ENCODE measurements around the gene XIRP1. TPM values are rescaled to one million over a fixed set of nuclear protein-coding genes. Genes with fewer than 3 reads are reported as not detected.

Gene XIRP1
- total RNA-seq, 4 donors from 2014 or later = 0.06 to 0.07 TPM; not detected in 2

GRCh38 chr3:39205131-39205530 lies 12.7 kb upstream of the XIRP1 start:
- no peak overlapping the region for H3K27ac ChIP-seq
- no peaks in the 10 kb centered on the region for H3K36me3 ChIP-seq
- DNase-seq = no peak
- no peaks in the 10 kb centered on the region for H3K4me1 ChIP-seq
- intact Hi-C loops (cut with DNase I; ENCODE audit: low total_unique reads) = no loop called here
- H3K4me3 ChIP-seq = no peak overlapping the region
- H3K9me3 ChIP-seq = no peaks in the 10 kb centered on the region
- H3K27me3 ChIP-seq = no peaks in the 10 kb centered on the region
- TF ChIP-seq, protein P1, sequence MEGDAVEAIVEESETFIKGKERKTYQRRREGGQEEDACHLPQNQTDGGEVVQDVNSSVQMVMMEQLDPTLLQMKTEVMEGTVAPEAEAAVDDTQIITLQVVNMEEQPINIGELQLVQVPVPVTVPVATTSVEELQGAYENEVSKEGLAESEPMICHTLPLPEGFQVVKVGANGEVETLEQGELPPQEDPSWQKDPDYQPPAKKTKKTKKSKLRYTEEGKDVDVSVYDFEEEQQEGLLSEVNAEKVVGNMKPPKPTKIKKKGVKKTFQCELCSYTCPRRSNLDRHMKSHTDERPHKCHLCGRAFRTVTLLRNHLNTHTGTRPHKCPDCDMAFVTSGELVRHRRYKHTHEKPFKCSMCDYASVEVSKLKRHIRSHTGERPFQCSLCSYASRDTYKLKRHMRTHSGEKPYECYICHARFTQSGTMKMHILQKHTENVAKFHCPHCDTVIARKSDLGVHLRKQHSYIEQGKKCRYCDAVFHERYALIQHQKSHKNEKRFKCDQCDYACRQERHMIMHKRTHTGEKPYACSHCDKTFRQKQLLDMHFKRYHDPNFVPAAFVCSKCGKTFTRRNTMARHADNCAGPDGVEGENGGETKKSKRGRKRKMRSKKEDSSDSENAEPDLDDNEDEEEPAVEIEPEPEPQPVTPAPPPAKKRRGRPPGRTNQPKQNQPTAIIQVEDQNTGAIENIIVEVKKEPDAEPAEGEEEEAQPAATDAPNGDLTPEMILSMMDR (IDR thresholded peaks at IDR 0.05) = no peak
- no peak for TF ChIP-seq POLR2A (IDR thresholded peaks at IDR 0.05)

DNA sequence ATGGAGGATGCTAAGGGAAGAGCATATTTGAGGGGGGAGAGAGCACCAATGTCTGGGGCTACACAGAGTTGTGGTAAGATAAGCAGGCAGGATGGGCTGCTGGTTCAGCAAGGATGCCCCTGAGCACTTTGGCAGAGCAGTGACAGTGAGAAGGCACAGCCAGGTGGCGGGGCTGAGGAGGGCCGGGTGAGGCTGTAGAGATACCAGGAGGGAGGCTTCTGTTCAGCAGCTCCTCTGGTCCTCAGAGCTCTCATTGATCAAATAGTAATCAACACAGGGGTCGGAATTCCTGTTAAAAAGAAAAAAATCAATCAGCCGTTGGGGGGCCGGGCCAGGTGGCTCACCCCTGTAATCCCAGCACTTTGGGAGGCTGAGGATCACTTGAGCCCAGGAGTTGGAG lies 11.5 kb upstream of the XIRP1 start:
- Histone ChIP-seq H3K9me3 (no peaks in the 10 kb centered on the region), H3K27ac (no peak overlapping the region), H3K27me3 (no peaks in the 10 kb centered on the region), H3K4me3 (no peak overlapping the region), H3K4me1 (no peaks in the 10 kb centered on the region), H3K36me3 (no peaks in the 10 kb centered on the region)
- intact Hi-C loops (cut with DNase I; ENCODE audit: low total_unique reads) = no loop called here
- TF ChIP-seq, protein P1 (IDR thresholded peaks at IDR 0.05) = no peak
- no peak for TF ChIP-seq POLR2A (IDR thresholded peaks at IDR 0.05)
- no peak for DNase-seq

DNA sequence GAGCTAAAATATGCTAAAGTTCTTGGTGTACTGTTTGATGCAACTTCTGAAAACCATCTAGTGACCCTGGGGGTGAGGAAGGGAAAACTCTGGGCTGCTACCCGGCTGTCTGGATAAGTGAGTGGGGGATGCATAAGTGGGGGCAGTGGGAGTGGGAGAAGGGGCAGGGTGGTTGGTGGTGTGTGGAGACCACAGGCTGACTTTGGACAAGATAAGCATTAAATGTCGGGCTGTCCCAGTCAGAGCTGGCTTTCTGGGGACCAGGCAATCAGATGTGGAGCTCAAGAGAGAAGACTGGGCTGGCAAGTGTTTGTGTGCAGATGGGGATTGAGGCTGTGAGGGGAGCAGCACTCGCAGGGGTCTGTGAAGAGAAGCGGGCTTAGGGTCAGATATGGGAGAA lies 11.0 kb upstream of the XIRP1 start:
- no peaks in the 10 kb centered on the region for H3K4me1 ChIP-seq
- H3K9me3 ChIP-seq = no peaks in the 10 kb centered on the region
- no peak overlapping the region for H3K4me3 ChIP-seq
- intact Hi-C loops (cut with DNase I; ENCODE audit: low total_unique reads) = no loop called here
- TF ChIP-seq POLR2A (IDR thresholded peaks at IDR 0.05) = no peak
- TF ChIP-seq, protein P1 (IDR thresholded peaks at IDR 0.05) = no peak
- H3K27ac ChIP-seq = no peak overlapping the region
- no peaks in the 10 kb centered on the region for H3K36me3 ChIP-seq
- no peak for DNase-seq
- H3K27me3 ChIP-seq = no peaks in the 10 kb centered on the region

DNA sequence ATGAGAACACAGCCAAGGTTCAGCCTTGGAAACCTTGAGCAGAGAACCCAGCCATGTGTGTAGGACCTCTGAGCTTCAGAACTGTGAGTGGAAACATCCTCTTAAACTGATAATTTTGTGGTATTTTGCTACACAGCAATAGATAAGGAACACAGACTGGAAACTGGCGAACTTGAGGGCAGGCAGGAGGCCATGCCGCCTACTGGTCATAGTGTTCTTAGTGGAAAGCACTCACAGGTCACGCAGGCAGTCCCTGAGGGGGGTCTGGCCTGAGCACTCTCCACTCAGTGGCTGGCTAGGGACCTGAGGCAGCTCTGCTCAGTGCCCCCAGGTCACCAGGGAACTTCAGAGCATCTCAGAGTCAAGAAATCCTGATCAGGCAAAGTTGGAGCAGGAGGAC lies 9.7 kb upstream of the XIRP1 start:
- Histone ChIP-seq H3K36me3 (no peaks in the 10 kb centered on the region), H3K4me1 (no peaks in the 10 kb centered on the region), H3K9me3 (no peaks in the 10 kb centered on the region), H3K27ac (no peak overlapping the region), H3K27me3 (no peaks in the 10 kb centered on the region), H3K4me3 (no peak overlapping the region)
- intact Hi-C loops (cut with DNase I; ENCODE audit: low total_unique reads) = no loop called here
- no peak for TF ChIP-seq POLR2A (IDR thresholded peaks at IDR 0.05)
- TF ChIP-seq, protein P1 (IDR thresholded peaks at IDR 0.05) = no peak
- DNase-seq = no peak

GRCh38 chr3:39196671-39197356 lies 4.4 kb upstream of the XIRP1 start:
- H3K4me1 ChIP-seq = no peaks in the 10 kb centered on the region
- H3K36me3 ChIP-seq = no peaks in the 10 kb centered on the region
- H3K4me3 ChIP-seq = no peak overlapping the region
- no peaks in the 10 kb centered on the region for H3K9me3 ChIP-seq
- intact Hi-C loops (cut with DNase I; ENCODE audit: low total_unique reads) = no loop called here
- H3K27ac ChIP-seq = no peak overlapping the region
- no peak for DNase-seq
- no peaks in the 10 kb centered on the region for H3K27me3 ChIP-seq
- no peak for TF ChIP-seq POLR2A (IDR thresholded peaks at IDR 0.05)
- TF ChIP-seq, protein P1 (IDR thresholded peaks at IDR 0.05) = no peak

Measured in uterus (tissue), 4 donors.